HG02588 (cell line): ENCODE results near the gene CLEC4D.
"Not testable (repeated sequence)": the region's sequence is repeated elsewhere in the genome, so short reads cannot be mapped to it uniquely, and the experiment has no call there.

Source experiments
- ATAC-seq: cut with Tn5 transposase; IDR thresholded peaks from one replicate; pipeline ENCODE4 v1.9.1; 2021; ENCODE audit warnings: mild to moderate bottlenecking, moderate library complexity; ENCODE audit not compliant: unreplicated experiment

Gene CLEC4D

GRCh38 chr12:8527250-8528130 lies 14.2 kb downstream of the CLEC4D start:
- no peak for ATAC-seq

GRCh38 chr12:8532045-8532444 lies 18.7 kb downstream of the CLEC4D start:
- no peak for ATAC-seq

DNA sequence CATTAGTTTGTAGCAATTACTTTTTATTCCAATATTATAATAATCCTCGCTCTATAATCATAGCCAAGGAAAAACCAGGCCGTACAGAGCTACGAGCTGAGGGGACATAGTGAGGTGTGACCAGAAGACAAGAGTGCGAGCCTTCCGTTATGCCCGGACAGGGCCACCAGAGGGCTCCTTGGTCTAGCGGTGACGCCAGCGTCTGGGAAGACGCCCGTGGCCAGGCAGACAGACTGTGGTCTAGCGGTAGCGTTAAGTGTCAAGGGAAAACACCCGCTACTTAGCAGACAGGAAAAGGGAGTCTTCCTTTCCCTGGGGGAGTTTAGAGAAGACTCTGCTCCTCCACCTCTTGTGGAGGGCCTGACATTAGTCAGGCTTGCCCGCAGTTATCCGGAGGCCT lies 24.5 kb downstream of the CLEC4D start:
- ATAC-seq: not testable (repeated sequence)

DNA sequence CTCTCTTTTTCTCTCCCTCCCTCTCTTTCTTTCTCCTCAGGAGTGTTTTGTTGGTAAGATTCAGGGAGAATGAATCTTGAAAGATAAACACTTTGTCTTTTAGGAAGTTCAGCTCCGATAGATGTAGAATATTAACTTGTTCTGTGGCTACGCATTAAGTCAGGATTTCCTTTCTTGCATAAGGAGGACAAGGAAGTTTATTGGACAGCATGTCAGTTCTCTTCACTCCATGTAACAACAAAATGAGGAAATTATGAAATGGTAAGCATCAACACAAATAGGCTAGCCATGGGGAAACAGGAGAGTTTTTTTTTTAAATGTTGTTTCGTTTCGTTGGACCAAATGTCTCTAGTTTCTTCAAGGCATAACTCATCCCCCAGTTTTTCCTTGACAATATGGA lies 27.5 kb downstream of the CLEC4D start, which contains the start of gene CLEC4E:
TSS of gene CLEC4E (minus strand) at position 75 of the 400 bp plus-strand sequence. CDS start 108 bp downstream, outside the sequence.
- ATAC-seq: not testable (repeated sequence)

DNA sequence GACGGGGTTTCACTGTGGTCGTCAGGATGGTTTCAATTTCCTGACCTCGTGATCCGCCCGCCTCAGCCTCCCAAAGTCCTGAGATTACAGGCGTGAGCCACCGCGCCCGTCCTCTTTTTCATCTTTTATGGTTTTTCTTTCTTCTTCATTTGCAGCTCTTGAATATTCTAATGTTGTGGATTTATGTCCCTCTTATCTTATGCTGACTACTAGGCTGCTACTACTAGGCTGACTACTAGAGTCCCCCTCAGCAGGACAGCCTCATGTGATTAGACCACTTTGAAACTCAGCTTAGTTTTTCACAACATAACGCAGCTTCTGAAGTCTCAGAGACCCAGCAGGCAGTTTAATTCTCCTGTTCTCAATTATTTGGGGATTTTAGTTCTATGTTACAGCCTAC lies 28.3 kb downstream of the CLEC4D start:
- ATAC-seq: no peak

GRCh38 chr12:8544295-8544694 lies 31.0 kb downstream of the CLEC4D start:
- ATAC-seq: no peak

- ATAC-seq: no peak
Measured at GRCh38 chr12:8546591-8546990, 33.3 kb downstream of the CLEC4D start.

GRCh38 chr12:8547645-8548044 lies 34.3 kb downstream of the CLEC4D start:
- no peak for ATAC-seq

DNA sequence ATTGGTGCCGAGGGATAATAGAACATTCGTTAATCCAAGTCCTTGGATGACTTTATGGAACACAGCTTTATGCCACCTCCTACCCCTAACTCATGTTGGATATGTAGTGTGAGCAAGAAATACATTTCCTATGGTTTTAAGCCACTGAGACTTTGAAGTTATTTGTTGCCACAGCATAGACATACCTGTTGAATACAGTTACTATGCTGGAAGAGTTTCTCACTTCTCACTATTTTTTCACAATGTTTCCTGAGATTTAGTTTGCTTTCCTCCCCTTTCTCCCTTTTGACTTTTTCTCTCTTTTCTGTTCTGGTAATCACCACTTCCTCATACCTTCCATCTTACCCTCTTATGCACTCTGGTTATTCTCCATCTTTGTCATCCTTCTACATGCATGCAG lies 34.9 kb downstream of the CLEC4D start:
- ATAC-seq: no peak

- ATAC-seq: no peak
Measured at GRCh38 chr12:8549381-8549780, 36.1 kb downstream of the CLEC4D start.

DNA sequence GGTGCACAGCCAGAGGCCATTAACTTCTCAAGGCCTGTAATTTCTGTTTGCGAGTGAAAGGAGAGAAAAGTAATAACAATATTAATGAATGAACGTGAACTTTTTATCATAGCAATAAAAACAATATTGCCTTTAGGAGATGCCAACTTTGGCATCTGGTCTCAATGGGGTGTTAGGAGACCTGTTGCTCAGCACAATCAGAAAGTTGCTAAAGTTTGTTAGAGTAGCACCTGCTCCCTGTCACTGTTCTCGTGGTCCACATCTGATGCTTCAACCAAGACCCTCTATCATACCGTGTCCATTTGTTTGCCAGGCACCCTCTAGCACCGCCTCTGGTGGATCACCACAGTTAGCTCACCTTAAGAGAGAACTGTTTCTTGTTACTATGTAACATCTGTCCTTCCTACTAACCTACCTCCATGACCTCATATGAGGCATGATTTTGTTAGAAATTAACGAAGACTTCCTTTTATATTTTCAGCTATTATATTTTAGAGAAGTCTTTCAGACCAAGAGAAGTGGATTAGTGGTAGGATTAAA lies 39.9 kb downstream of the CLEC4D start:
- ATAC-seq: no peak

GRCh38 chr12:8554451-8555195 lies 41.3 kb downstream of the CLEC4D start:
- ATAC-seq: no peak

DNA sequence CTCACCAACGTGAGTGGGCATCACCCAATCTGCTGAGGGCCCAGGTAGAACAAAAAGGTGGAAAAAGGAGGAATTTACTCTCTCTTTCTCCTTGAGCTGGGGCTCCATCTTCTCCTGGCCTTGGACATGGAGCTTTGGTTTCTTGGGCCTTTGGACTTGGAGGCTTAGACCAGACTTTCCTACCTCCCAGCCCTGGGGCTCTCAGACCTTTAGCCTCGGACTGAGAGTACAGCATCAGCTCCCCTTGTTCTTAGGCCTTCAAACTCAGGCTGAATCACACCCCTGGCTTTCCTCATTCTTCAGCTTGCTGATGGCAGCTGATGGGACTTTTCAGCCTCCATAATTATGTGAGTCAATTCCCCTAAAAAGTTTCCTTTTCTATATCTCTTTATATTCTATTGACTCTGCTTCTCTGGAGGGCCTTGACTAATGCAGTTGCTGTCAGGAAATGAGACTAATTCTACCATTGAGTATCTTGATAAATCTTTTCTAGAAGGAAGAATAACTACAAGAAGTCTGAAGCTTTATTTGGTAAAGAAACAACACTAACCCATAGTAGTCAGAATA lies 43.3 kb downstream of the CLEC4D start:
- ATAC-seq: no peak

- no peak for ATAC-seq
Measured at GRCh38 chr12:8559676-8560075, 46.4 kb downstream of the CLEC4D start.

GRCh38 chr12:8561011-8561410 lies 47.7 kb downstream of the CLEC4D start:
- no peak for ATAC-seq

DNA sequence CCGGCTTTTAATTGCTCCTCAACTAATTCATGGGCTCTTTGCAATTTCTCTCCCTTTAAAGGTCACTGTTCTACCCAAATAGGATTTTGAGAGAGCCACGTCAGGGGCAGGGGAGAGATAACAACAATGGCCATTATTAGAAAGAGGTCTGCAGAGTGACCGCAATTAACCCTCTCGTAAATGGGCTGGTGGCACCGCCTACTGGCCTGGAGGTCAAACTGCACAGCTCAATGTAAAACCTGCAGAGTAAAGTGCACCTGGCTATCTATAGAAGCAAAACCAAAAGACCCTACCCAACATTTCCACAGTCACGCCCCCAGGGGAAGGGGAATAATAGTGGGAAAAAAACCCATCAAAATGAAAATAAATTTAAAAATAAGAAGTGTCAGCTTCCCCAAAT lies 49.0 kb downstream of the CLEC4D start:
- ATAC-seq: no peak

DNA sequence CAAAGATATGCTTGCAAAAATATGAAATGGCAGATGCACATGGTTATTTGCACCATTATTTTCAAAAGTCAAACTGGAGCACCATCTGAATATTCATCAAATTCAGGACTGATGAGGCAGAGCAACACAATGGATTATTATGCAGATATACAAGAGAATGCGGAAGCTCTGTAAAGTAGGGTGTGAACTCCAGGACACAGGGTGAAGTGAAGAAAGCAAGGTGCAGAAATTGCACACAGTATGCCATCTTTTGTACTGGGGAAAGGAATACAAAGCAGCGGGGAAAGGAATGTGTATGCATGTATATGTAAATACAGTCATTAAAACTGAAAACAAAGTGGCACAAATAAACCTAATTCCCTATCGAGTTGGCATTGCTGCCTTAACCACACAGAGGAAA lies 50.1 kb downstream of the CLEC4D start:
- no peak for ATAC-seq

GRCh38 chr12:8564656-8565055 lies 51.4 kb downstream of the CLEC4D start:
- no peak for ATAC-seq

DNA sequence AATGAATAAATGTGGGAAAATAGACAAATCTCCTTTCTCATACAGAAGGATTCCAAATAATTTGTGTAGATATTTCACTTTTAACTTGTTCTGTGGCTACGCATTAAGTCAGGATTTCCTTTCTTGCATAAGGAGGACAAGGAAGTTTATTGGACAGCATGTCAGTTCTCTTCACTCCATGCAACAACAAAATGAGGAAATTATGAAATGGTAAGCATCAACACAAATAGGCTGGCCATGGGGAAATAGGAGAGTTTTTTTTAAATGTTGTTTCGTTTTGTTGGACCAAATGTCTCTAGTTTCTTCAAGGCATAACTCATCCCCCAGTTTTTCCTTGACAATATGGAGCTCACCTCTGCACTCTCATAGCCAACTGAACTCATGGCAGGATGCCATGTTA lies 52.7 kb downstream of the CLEC4D start:
- ATAC-seq: not testable (repeated sequence)

DNA sequence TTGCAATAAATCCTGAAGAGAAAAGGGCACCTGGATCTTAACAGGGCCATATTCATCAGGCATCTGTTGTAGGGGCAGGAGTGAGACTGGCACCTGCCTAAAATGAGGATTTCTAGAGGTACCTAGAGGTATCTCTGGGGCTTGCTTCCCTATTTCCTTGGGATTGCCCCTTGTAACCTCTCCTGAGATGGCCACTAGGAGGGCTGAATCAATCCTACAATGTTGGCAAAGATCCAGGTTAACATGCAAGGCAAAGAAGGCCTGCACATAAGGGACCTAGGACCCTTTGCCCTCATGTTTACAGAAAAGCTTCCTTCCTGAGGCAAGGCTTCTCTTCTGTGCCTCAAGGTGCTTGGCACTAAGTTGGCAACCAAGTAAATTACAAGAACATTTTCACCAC lies 53.2 kb downstream of the CLEC4D start:
- ATAC-seq: no peak
